ENCODE measurements around the gene FRMPD4.

- TF ChIP-seq CTCF (IDR thresholded peaks at IDR 0.05), result no peak
- TF ChIP-seq POLR2A (IDR thresholded peaks at IDR 0.05), result no peak
- TF ChIP-seq EP300 (IDR thresholded peaks at IDR 0.05), result no peak
Observed at GRCh38 chrX:12400218-12400617, 261.9 kb downstream of the FRMPD4 start.
